Urinary bladder (tissue), 4 donors: ENCODE results near the gene SPATA20. TPM values are rescaled to one million over a fixed set of nuclear protein-coding genes. Genes with fewer than 3 reads are reported as not detected.

ENCODE experiments used
- DNase-seq: peaks from one replicate; pipeline ENCODE4 v3.0.0-alpha.2; 2015; ENCODE audit errors: extremely low spot score
- H3K27ac ChIP-seq: one replicate; pipeline ENCODE4 v1.5.1; 2013; ENCODE audit warnings: low read depth, mild to moderate bottlenecking, moderate library complexity
- H3K36me3 ChIP-seq: one replicate; pipeline ENCODE4 v1.6.1; 2013; ENCODE audit warnings: mild to moderate bottlenecking, moderate library complexity; ENCODE audit not compliant: insufficient read depth
- H3K4me1 ChIP-seq: one replicate; pipeline ENCODE4 v1.6.1; 2013; ENCODE audit warnings: mild to moderate bottlenecking, moderate library complexity; ENCODE audit not compliant: insufficient read depth
- H3K4me3 ChIP-seq: one replicate; pipeline ENCODE4 v1.5.1; 2013; ENCODE audit warnings: low read depth, low read length
- WGBS: extraction: QIAGEN DNeasy Blood & Tissue Kit; methylation state at CpG from one replicate; pipeline ENCODE4 v1.1.7; 2013; 5-methylcytosine and 5-hydroxymethylcytosine counted together
- polyA plus RNA-seq: library from polyadenylated mRNA; stranded (reverse); fragments of 200-250 nt; gene quantifications from one replicate; pipeline ENCODE4 v1.2.3, GENCODE V29; 2013
- total RNA-seq: library from RNA; depleted of rRNA; stranded (reverse); fragments of >200 nt; gene quantifications from one replicate; pipeline ENCODE4 v1.2.3, GENCODE V29; 2014
- donor health status: healthy with polysubstance abuse.
- donor health status: healthy.

Gene SPATA20
- total and polyA plus RNA-seq, 2 donors: 32.5 to 32.6 TPM

DNA sequence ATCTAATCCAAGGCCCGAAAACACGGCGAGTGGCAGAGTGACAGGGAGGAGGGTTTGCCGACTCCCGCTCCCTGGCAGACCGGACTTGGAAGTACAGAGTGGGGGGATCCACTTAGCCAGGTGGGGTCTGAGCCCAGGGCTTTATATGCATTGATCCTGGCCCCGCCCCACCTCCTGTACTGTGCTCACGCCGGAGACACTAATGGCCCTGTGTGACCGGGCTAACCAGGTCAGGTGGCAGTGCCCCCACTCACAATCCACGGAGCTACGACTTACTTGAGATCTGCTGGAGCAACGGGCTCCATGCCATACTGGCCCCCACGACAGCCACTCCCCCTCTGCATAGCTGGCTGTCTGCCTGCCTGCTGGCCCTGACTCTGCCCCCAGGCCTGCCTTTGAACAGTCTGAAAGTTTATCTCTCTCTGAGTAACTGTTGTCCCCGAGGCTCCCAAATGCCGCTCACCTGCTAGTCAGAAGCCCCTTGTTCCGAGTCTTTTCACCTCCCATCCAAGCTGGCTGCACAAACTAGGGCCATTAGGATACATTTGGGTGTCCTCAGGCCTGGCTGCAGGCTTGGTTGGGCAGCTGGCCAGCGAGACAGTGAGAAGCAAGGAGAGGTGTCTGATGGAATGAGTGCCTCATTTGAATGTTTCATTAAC lies 41.5 kb downstream of the SPATA20 start:
- WGBS: 59% methylated on average over 18 of the region's 18 CpGs
- Histone ChIP-seq H3K27ac (no peak overlapping the region), H3K4me3 (no peak overlapping the region), H3K36me3 (no peaks in the 10 kb centered on the region), H3K4me1 (no peaks in the 10 kb centered on the region)
- DNase-seq: no peak

DNA sequence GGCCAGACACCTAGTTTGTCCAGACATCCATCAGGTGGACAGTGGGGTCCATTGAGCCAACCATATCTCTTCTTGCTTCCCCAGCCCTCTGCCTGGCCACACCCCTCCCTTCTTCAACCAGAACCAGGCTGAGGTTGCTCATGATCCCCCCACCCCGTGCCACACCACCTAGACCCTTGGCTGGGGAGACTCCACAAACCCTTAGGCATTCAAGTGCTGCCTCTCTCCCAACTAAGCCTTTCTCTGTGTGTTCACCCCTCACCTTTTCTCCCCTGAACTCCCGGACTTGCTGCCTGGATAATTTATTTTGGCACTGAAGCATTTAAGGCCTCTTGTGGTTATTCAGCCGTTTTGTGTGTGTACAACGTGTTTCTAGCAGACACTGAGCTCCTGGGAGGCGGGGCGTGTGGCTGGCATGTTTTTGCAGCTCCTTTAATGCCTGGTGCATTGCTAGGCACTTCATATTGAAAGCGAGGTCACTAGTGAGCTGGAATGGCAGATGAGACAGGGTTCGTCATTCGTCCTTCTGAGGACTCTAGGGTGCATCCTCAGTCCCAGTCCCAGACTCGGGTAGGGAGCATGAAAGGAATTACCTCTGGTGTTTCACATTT lies 42.2 kb downstream of the SPATA20 start:
- Histone ChIP-seq H3K4me1 (no peaks in the 10 kb centered on the region), H3K4me3 (no peak overlapping the region), H3K36me3 (no peaks in the 10 kb centered on the region), H3K27ac (no peak overlapping the region)
- WGBS: 48% methylated on average over 10 of the region's 10 CpGs
- no peak for DNase-seq

DNA sequence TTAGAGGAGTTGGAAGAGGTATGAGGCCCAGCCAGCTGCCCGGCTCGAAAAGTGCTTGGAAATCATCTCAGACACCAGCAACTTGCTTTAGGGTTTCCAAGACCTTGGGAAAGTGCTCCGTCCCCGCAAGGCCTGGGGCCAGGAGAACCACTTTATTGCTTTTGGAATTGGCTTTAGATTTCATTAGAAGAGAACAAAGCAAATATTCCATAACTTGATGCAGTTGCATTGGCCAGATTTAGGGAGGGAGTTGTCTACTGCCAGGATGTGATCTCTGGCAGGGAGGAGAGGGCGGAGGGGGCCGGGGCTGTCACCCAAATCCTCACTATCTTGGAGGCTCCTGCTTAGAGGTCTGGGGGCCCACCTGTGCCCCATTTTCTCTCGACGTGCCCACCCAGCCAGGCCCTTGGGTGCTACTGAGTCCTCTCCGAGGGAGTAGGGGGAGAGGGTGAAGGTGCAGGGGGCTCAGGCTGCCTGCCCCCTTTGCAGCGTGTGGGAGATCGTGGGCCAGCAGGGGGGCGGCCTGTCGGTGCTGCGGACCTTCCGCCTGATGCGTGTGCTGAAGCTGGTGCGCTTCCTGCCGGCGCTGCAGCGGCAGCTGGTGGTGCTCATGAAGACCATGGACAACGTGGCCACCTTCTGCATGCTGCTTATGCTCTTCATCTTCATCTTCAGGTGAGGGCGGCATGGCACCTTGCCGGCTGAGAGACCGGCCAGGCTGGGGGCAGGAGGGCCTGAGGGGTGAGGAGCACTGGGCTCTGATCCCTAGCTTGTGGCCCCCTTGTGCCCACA lies 44.2 kb downstream of the SPATA20 start:
- DNase-seq: no peak
- WGBS: 92% methylated on average over 24 of the region's 24 CpGs
- H3K27ac ChIP-seq: no peak overlapping the region
- H3K36me3 ChIP-seq: no peaks in the 10 kb centered on the region
- H3K4me1 ChIP-seq: no peaks in the 10 kb centered on the region
- no peak overlapping the region for H3K4me3 ChIP-seq

DNA sequence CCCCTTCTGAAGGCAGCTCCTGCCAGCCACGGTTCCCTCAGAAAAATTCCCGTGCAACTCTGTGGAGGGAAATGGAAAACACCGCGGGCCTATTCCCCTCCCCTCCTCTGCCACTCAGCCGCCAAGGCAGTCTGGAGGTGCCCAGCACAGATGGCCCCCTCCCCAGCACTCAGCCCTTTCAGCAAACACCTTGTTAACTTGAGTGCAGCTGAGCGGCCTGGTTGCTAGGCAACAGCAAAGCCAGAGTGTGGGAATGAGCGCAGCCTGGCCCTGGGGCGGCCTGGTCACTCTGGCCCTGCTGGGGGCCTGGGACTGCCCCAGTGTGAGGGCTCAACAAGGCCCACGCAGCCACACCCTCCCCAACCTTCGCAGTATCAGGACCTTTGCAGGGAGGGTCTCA lies 46.3 kb downstream of the SPATA20 start:
- 65% methylated on average over 10 of the region's 10 CpGs for WGBS
- H3K4me1 ChIP-seq: no peaks in the 10 kb centered on the region
- DNase-seq: no peak

DNA sequence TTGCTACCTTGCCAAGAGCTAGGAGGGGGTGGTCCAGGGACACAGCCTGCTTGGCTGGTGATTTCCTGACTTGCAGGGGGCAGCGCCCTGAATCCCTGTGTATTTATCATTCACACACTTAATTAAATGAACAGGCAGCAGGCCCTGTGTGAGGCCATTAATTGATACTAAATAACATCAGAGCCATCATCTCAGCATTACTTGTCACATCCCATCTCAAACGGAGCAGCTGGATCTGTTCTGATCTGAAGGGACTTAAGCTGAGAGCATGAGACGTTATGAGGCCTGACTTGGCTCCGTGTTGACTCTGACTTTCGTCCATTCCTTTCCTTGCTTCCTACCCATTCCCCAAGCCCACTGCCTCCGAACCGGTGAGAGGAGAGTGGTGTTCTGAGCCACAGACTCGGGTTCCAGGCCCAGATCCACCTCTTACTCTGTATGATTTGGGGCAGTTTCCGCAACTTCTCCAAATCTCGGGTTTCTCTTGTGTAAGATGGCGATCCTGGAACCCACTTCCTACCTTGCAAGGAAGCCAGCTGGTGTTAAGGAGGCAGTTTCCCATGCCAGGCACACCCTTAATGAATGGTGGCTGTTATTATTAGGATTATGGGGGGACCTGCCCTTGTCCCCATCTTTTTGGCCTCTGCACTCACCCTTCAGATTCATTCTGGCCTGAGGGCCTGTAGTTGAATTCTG lies 47.3 kb downstream of the SPATA20 start:
- Histone ChIP-seq H3K4me3 (no peak overlapping the region), H3K27ac (no peak overlapping the region), H3K36me3 (no peaks in the 10 kb centered on the region), H3K4me1 (no peaks in the 10 kb centered on the region)
- DNase-seq: no peak
- 85% methylated on average over 11 of the region's 11 CpGs for WGBS

More for the DNA sequence above, 46.3 kb downstream of the SPATA20 start:
- Histone ChIP-seq H3K4me3 (no peak overlapping the region), H3K27ac (no peak overlapping the region), H3K36me3 (no peaks in the 10 kb centered on the region)

DNA sequence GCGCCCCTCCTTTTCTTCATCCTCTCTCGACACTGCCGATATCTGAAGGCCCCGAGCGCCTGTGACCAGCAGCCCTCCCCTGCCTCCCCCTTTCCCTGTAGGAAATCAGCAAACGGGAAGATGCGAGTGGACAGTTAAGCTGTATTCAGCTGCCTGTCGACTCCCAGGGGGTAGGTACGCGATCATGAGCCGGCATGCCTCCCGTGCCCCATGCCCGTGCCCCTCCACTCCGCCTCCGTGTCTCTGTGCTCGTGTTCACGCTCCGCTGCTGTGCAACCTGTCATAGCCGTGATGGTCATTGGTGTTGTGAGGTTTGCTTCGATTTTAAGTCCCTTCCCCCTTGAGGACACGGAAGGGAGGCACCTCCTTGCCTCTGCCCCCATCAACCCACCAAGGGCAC lies 47.9 kb downstream of the SPATA20 start:
- Histone ChIP-seq H3K4me1 (no peaks in the 10 kb centered on the region), H3K4me3 (no peak overlapping the region), H3K36me3 (no peaks in the 10 kb centered on the region), H3K27ac (no peak overlapping the region)
- 87% methylated on average over 21 of the region's 21 CpGs for WGBS
- DNase-seq: no peak

DNA sequence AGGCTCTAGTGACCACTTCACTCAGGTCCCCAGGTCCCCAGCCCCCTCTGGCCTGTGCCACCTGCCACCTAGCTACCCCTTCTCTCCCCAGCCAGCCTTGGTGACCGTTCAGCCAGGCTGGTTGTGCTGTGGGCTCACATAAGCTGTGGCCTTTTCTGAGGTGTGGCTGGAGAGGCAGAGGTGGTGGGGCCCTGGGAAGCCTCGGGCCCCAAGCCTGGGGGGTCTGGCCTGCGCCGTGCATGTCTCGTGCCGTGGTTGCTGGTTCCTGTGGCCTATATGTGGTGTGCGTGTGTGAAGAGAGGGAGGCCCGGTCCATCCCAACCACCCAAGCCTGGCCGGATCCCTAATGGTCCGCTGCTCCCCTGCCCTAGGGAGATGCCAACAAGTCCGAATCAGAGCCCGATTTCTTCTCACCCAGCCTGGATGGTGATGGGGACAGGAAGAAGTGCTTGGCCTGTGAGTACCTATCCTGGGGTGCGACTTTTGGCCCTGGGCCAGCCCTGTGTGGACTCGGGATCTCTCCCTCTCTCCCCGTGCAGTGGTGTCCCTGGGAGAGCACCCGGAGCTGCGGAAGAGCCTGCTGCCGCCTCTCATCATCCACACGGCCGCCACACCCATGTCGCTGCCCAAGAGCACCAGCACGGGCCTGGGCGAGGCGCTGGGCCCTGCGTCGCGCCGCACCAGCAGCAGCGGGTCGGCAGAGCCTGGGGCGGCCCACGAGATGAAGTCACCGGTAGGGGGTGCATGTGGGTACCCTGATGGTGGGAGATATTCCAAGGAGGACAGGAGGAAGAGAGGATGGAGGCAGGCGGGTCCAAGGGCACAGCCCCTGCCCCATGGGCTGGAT lies 49.4 kb downstream of the SPATA20 start:
- no peaks in the 10 kb centered on the region for H3K4me1 ChIP-seq
- 82% methylated on average over 34 of the region's 34 CpGs for WGBS
- no peak for DNase-seq

DNA sequence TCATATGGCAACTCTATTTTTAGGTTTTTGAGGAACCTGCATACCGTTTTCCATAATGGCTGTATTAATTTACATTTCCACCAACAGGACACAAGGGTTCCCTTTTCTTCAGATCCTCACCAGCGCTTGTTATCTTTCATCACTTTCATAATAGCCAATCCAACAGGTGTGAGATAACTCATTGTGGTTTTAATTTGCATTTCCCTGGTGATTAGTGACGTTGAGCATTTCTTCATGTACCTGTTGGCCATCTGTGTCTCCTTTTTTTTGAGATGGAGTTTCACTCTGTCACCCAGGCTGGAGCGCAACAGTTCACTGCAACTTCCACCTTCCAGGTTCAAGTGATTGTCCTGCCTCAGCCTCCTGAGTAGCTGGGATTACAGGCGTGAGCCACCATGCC lies 51.5 kb downstream of the SPATA20 start:
- Histone ChIP-seq H3K4me3 (no peak overlapping the region), H3K36me3 (no peaks in the 10 kb centered on the region), H3K27ac (no peak overlapping the region), H3K4me1 (no peaks in the 10 kb centered on the region)
- 90% methylated on average over 5 of the region's 5 CpGs for WGBS
- DNase-seq: no peak

More for the DNA sequence above, 49.4 kb downstream of the SPATA20 start:
- Histone ChIP-seq H3K27ac (no peak overlapping the region), H3K4me3 (no peak overlapping the region), H3K36me3 (no peaks in the 10 kb centered on the region)

DNA sequence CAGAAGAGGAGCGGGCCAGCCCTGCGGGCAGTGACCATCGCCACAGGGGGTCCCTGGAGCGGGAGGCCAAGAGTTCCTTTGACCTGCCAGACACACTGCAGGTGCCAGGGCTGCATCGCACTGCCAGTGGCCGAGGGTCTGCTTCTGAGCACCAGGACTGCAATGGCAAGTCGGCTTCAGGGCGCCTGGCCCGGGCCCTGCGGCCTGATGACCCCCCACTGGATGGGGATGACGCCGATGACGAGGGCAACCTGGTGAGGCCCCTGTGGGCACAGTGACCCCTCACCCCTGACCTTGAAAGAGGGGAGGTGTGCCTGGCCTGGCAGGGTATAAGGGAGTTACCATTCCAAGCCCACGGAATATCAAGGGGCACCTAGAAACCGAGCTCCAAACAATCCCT lies 52.6 kb downstream of the SPATA20 start:
- 94% methylated on average over 15 of the region's 15 CpGs for WGBS
- Histone ChIP-seq H3K36me3 (no peaks in the 10 kb centered on the region), H3K4me1 (no peaks in the 10 kb centered on the region), H3K27ac (no peak overlapping the region), H3K4me3 (no peak overlapping the region)
- no peak for DNase-seq

DNA sequence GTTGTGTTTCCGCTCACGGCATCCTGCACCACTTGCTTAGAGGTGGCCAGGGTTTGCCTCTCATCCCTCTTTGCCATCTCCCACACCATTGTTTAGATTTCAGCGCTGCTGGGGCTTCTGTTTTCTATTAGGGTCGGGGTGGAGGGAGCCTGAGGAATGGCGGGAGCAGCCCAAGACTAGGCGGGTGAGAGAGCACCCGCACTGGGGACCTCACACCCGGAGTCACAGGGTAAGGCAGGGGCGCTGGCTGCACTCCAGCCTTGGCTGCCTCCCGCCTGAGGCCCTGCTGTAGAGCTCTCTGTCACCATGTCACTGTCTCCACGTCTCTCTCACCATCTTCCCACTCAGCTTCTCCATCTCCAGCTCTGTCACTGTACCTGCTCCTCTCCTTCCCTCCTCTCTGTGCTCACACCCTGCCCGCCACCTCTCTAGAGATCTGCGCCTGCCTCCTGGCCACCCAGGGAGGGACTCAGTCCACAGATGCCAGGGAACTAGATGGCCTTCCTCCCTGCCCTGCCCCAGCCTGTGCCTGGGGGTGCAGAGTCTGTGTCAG lies 54.9 kb downstream of the SPATA20 start:
- 74% methylated on average over 13 of the region's 13 CpGs for WGBS
- Histone ChIP-seq H3K27ac (no peak overlapping the region), H3K36me3 (no peaks in the 10 kb centered on the region), H3K4me3 (no peak overlapping the region), H3K4me1 (no peaks in the 10 kb centered on the region)
- DNase-seq: no peak

DNA sequence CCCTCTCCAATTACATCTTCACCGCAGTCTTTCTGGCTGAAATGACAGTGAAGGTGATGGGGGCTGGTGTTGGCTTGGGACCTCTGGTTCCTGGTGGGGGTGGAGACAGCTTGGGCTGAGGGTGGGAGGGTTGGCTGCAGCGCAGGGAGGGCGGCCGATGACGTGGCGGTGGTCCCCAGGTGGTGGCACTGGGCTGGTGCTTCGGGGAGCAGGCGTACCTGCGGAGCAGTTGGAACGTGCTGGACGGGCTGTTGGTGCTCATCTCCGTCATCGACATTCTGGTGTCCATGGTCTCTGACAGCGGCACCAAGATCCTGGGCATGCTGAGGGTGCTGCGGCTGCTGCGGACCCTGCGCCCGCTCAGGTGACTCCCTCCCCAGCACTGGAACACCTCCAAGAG lies 55.9 kb downstream of the SPATA20 start:
- Histone ChIP-seq H3K27ac (no peak overlapping the region), H3K4me3 (no peak overlapping the region), H3K4me1 (no peaks in the 10 kb centered on the region), H3K36me3 (no peaks in the 10 kb centered on the region)
- WGBS: 96% methylated on average over 18 of the region's 18 CpGs
- no peak for DNase-seq

DNA sequence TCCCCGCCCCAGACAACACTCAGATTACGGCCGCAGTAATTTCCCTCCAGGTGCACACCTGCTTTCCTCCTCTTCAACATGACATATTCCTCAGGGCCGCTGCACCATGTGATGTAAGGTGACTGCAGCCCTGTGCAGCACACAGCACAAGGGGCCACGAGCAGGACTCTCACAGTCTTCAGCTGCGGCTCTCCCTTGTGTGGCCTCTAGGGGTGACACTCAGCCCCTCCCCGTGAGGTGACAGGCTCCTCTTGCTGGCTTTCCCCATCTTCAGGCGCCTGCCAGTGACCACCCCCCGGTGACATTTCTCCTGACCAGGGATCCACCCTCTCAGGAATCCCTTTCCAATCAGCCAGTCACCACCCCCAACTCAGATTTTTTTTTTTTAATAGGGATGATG lies 56.4 kb downstream of the SPATA20 start:
- no peaks in the 10 kb centered on the region for H3K36me3 ChIP-seq
- no peaks in the 10 kb centered on the region for H3K4me1 ChIP-seq
- no peak overlapping the region for H3K27ac ChIP-seq
- 79% methylated on average over 9 of the region's 9 CpGs for WGBS
- no peak overlapping the region for H3K4me3 ChIP-seq
- DNase-seq: no peak

DNA sequence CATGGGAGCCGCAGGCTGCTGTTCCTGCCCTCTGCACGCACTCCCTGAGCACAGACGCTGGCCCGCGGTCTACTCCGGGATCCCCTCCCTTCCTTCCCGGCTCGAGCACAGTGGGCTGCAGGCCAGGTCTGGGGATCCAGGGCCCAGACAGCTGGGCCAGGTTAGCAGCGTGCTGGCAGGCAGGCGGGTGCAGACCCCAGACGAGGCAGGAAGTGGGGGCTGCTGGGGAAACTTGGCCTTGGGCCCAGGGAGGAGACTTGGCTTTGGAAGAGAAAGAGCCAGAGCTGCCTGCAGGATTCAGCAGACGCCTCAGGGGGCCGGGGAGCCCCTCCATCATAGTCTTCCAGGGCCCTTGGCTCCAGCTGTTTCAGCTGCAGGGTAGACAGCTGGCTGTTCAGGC lies 57.5 kb downstream of the SPATA20 start:
- peak; percentile 94 for DNase-seq
- Histone ChIP-seq H3K4me3 (no peak overlapping the region), H3K27ac (no peak overlapping the region), H3K4me1 (no peaks in the 10 kb centered on the region), H3K36me3 (no peaks in the 10 kb centered on the region)
- WGBS: 6% methylated on average over 13 of the region's 13 CpGs
